Activated gamma-delta T cell treated with Interleukin-2 at 50 U/mL for 16 hours (primary cell): ENCODE data around the gene DMRTB1.

Experiments
- DNase-seq: peaks from one replicate; pipeline ENCODE4 v3.0.0-alpha.2; 2020

Gene DMRTB1

GRCh38 chr1:53511323-53511932 lies 52.2 kb downstream of the DMRTB1 start:
- no peak for DNase-seq

- DNase-seq: no peak
Observed at GRCh38 chr1:53511933-53512806, 53.0 kb downstream of the DMRTB1 start.

GRCh38 chr1:53512807-53513755 lies 53.9 kb downstream of the DMRTB1 start:
- no peak for DNase-seq

GRCh38 chr1:53513846-53514245 lies 54.6 kb downstream of the DMRTB1 start:
- no peak for DNase-seq

GRCh38 chr1:53514436-53514835 lies 55.2 kb downstream of the DMRTB1 start:
- no peak for DNase-seq

GRCh38 chr1:53516181-53516580 lies 57.0 kb downstream of the DMRTB1 start:
- no peak for DNase-seq
